CD4-positive, CD25-positive, alpha-beta regulatory T cell (primary cell): ENCODE results near the gene MLLT6. TPM values are rescaled to one million over a fixed set of nuclear protein-coding genes. Genes with fewer than 3 reads are reported as not detected.
A peak's percentile ranks its signal among the peaks of the same experiment; 100 is the strongest.
"Not testable (repeated sequence)": the region's sequence is repeated elsewhere in the genome, so short reads cannot be mapped to it uniquely, and the experiment has no call there.

Experiments
- ATAC-seq, 2 donors: fragments of 150-1000 bp; cut with Tn5 transposase; one replicate each; pipeline ENCODE4 v1.10.0; 2021; ENCODE audit warnings: low read depth in 2 of 2, moderate number of reproducible peaks in 2 of 2, moderate library complexity in 1 of 2
- DNase-seq, 3 donors: peaks; one replicate each; pipeline versions ENCODE4 v3.0.0 to v3.0.0-alpha.2; 2012 to 2022; ENCODE audit warnings: mixed read lengths in 1 of 3
- H3K27ac ChIP-seq: one replicate; pipeline ENCODE4 v1.7.0; 2013; ENCODE audit warnings: mild to moderate bottlenecking, low read length; ENCODE audit not compliant: insufficient read depth, poor library complexity, severe bottlenecking
- H3K27me3 ChIP-seq: one replicate; pipeline ENCODE4 v1.7.0; 2013; ENCODE audit warnings: low read length; ENCODE audit not compliant: control insufficient read depth, insufficient read depth
- H3K36me3 ChIP-seq: one replicate; pipeline ENCODE4 v1.7.0; 2013; ENCODE audit warnings: mild to moderate bottlenecking, low read length, moderate library complexity; ENCODE audit not compliant: control insufficient read depth, insufficient read depth
- H3K4me1 ChIP-seq: 2 replicates; pipeline ENCODE4 v1.7.0; 2013; ENCODE audit warnings: mild to moderate bottlenecking, low read length; ENCODE audit not compliant: insufficient read depth, control insufficient read depth, poor library complexity, severe bottlenecking
- H3K4me3 ChIP-seq: one replicate; pipeline ENCODE4 v1.7.0; 2013; ENCODE audit warnings: low read depth, mild to moderate bottlenecking, low read length, moderate library complexity
- H3K9me3 ChIP-seq, 2 experiments: 1 replicate in 1 of 2; 2 replicates in 1 of 2; pipeline ENCODE4 v1.7.0; 2013; ENCODE audit warnings: low read length in 2 of 2, mild to moderate bottlenecking in 1 of 2, moderate library complexity in 1 of 2; ENCODE audit not compliant: control insufficient read depth in 2 of 2
- H3K27ac Mint-ChIP-seq, 3 donors: one replicate each; pipeline ENCODE4 v1.8.0; 2020 to 2022; ENCODE audit warnings: mild to moderate bottlenecking in 3 of 3, mixed read lengths in 3 of 3, moderate library complexity in 2 of 3
- H3K27me3 Mint-ChIP-seq: one replicate; pipeline ENCODE4 v1.8.0; 2022; ENCODE audit warnings: mild to moderate bottlenecking, mixed read lengths
- H3K36me3 Mint-ChIP-seq: one replicate; pipeline ENCODE4 v1.8.0; 2020; ENCODE audit warnings: mixed read lengths
- H3K4me1 Mint-ChIP-seq, 4 donors: one replicate each; pipeline ENCODE4 v1.8.0; 2020 to 2022; ENCODE audit warnings: mixed read lengths in 4 of 4, mild to moderate bottlenecking in 1 of 4
- H3K4me3 Mint-ChIP-seq, 4 donors: one replicate each; pipeline ENCODE4 v1.8.0; 2020 to 2022; ENCODE audit warnings: mild to moderate bottlenecking in 4 of 4, mixed read lengths in 4 of 4, moderate library complexity in 3 of 4
- H3K9me3 Mint-ChIP-seq, 7 donors: one replicate each; pipeline ENCODE4 v1.8.0; 2020 to 2022; ENCODE audit warnings: mixed read lengths in 7 of 7, mild to moderate bottlenecking in 3 of 7, moderate library complexity in 2 of 7
- polyA plus RNA-seq, 4 donors: library from polyadenylated mRNA; unstranded; fragments of 300-500 nt; fragmentation: Illumina TruSeq; gene quantifications; one replicate each; pipeline ENCODE4 v1.2.3, GENCODE V29; 2021
- total RNA-seq: library from RNA; stranded (reverse); gene quantifications from one replicate; pipeline ENCODE4 v1.2.3, GENCODE V29; 2022

Gene MLLT6
- total and polyA plus RNA-seq, 5 donors from 2014 or later, result 5.2 to 361 (median 6.7) TPM

DNA sequence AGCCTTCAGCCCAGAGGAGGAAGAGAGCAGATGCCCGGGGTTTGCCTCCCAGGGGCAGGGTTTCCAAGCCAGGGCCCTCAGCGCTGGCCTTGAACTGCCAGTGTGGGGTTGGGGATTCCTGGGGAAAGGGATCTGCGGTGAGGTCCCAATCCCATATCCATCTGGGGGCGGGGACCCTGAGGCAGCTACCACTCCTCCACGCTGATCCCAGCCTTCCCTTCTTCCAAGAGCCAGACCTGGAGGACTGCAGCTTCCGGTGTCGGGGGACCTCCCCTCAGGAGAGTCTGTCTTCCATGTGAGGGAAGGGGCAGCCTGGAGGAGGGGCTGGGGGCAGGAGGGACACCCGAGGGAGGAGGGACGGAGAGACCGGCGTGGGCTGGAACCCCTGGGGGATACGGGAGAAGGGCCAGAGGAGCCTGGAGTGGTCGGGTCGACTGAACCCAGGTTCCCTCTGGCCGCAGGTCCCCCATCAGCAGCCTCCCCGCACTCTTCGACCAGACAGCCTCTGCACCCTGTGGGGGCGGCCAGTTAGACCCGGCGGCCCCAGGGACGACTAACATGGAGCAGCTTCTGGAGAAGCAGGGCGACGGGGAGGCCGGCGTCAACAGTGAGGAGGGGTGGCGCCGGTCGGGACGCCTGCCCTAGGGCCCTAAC, 14.3 kb downstream of the MLLT6 start:
- Mint-ChIP-seq H3K27ac (no peak overlapping the region), H3K36me3 (peaks cover 32% of the 10 kb centered on the region), H3K27me3 (no peaks in the 10 kb centered on the region)

GRCh38 chr17:38719943-38720641, 15.0 kb downstream of the MLLT6 start:
- no peak overlapping the region for H3K4me3 Mint-ChIP-seq
- H3K4me1 Mint-ChIP-seq, result peaks cover 0 to 39% (median 9%) of the 10 kb centered on the region in 4 donors

More for the DNA sequence above, 14.3 kb downstream of the MLLT6 start:
- Histone ChIP-seq H3K4me3 (no peak overlapping the region), H3K27ac (no peak overlapping the region), H3K27me3 (no peaks in the 10 kb centered on the region), H3K4me1 (no peaks in the 10 kb centered on the region), H3K36me3 (peaks cover 73% of the 10 kb centered on the region), H3K9me3 (no peaks in the 10 kb centered on the region)
- no peak for ATAC-seq
- no peak overlapping the region for H3K4me3 Mint-ChIP-seq
- H3K9me3 Mint-ChIP-seq, result no peaks in the 10 kb centered on the region
- DNase-seq, result no peak
- H3K4me1 Mint-ChIP-seq, result peaks cover 0 to 37% (median 13%) of the 10 kb centered on the region in 4 donors

DNA sequence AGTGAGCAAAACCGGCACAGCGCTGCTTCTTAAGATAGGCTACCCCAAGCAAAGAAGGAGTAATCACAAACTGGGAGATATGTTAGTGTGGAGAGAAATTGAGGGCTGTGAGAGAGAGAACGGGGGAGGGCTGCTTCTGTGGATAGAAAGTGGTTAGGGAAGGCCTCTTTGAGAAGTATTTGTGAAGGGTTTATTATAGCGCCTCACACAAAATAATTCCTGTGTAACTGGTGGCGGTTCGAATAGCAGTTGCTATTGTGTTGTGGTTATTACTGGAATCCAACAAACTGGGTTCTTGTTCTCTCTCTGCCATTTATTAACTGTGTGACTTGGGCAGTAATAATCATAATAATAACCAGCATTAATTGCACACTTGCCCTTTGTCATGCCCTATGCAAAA, 15.9 kb downstream of the MLLT6 start:
- Mint-ChIP-seq H3K27ac (peak overlapping the region in 1 of 3 donors; percentile 47), H3K27me3 (no peaks in the 10 kb centered on the region), H3K36me3 (peaks cover 29% of the 10 kb centered on the region), H3K4me3 (no peak overlapping the region), H3K9me3 (no peaks in the 10 kb centered on the region), H3K4me1 (peaks cover 0 to 44% (median 10%) of the 10 kb centered on the region in 4 donors)
- Histone ChIP-seq H3K4me1 (no peaks in the 10 kb centered on the region), H3K4me3 (no peak overlapping the region), H3K27me3 (no peaks in the 10 kb centered on the region), H3K27ac (peak overlapping the region; percentile 14), H3K9me3 (no peaks in the 10 kb centered on the region), H3K36me3 (peaks cover 63% of the 10 kb centered on the region)
- DNase-seq (no peak), ATAC-seq (no peak)

More at GRCh38 chr17:38719943-38720641, 15.0 kb downstream of the MLLT6 start:
- Mint-ChIP-seq H3K27ac (no peak overlapping the region), H3K36me3 (peaks cover 32% of the 10 kb centered on the region), H3K27me3 (no peaks in the 10 kb centered on the region), H3K9me3 (no peaks in the 10 kb centered on the region)
- Histone ChIP-seq H3K27me3 (no peaks in the 10 kb centered on the region), H3K4me1 (no peaks in the 10 kb centered on the region), H3K27ac (no peak overlapping the region), H3K36me3 (peaks cover 69% of the 10 kb centered on the region), H3K9me3 (no peaks in the 10 kb centered on the region), H3K4me3 (no peak overlapping the region)
- DNase-seq (no peak), ATAC-seq (no peak)

GRCh38 chr17:38721802-38722201, 16.7 kb downstream of the MLLT6 start:
- no peaks in the 10 kb centered on the region for H3K27me3 Mint-ChIP-seq
- H3K27ac Mint-ChIP-seq, result no peak overlapping the region
- Histone ChIP-seq H3K9me3 (no peaks in the 10 kb centered on the region), H3K27me3 (no peaks in the 10 kb centered on the region), H3K27ac (peak overlapping the region; percentile 23), H3K36me3 (peaks cover 55% of the 10 kb centered on the region), H3K4me3 (no peak overlapping the region), H3K4me1 (peaks cover 1% of the 10 kb centered on the region)
- DNase-seq, result no peak
- peaks cover 27% of the 10 kb centered on the region for H3K36me3 Mint-ChIP-seq
- ATAC-seq, result no peak
- no peak overlapping the region for H3K4me3 Mint-ChIP-seq
- peaks cover 0 to 49% (median 11%) of the 10 kb centered on the region in 4 donors for H3K4me1 Mint-ChIP-seq
- H3K9me3 Mint-ChIP-seq, result no peaks in the 10 kb centered on the region

DNA sequence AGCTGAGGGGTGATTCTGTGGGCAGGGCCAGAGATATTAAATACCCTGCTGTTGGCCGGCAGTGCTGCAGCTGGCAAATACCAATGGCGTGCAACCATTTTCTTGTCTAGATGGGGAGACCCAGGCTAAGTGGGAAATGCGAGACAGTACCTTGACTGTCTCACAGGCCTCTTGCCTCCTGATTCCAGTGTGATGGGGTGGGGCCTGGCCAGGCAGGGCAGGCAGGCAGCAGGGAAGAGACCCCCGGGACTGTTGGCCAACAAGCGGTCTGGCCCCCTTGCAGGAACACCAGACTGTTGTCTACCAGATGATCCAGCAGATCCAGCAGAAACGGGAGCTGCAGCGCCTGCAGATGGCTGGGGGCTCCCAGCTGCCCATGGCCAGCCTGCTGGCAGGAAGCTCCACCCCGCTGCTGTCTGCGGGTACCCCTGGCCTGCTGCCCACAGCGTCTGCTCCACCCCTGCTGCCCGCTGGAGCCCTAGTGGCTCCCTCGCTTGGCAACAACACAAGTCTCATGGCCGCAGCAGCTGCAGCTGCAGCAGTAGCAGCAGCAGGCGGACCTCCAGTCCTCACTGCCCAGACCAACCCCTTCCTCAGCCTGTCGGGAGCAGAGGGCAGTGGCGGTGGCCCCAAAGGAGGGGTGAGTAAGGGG, 19.4 kb downstream of the MLLT6 start:
- Histone ChIP-seq H3K4me3 (no peak overlapping the region), H3K27ac (no peak overlapping the region), H3K9me3 (no peaks in the 10 kb centered on the region), H3K36me3 (peaks cover 36% of the 10 kb centered on the region), H3K4me1 (peaks cover 27% of the 10 kb centered on the region), H3K27me3 (no peaks in the 10 kb centered on the region)
- H3K27ac Mint-ChIP-seq, result peak overlapping the region in 1 of 3 donors; percentile 36
- peak overlapping the region in 2 of 4 donors; percentile 27 to 67 for H3K4me3 Mint-ChIP-seq
- ATAC-seq, result no peak
- no peaks in the 10 kb centered on the region for H3K9me3 Mint-ChIP-seq
- peaks cover 0 to 68% (median 29%) of the 10 kb centered on the region in 4 donors for H3K4me1 Mint-ChIP-seq
- H3K36me3 Mint-ChIP-seq, result peaks cover 16% of the 10 kb centered on the region
- no peaks in the 10 kb centered on the region for H3K27me3 Mint-ChIP-seq
- no peak for DNase-seq

DNA sequence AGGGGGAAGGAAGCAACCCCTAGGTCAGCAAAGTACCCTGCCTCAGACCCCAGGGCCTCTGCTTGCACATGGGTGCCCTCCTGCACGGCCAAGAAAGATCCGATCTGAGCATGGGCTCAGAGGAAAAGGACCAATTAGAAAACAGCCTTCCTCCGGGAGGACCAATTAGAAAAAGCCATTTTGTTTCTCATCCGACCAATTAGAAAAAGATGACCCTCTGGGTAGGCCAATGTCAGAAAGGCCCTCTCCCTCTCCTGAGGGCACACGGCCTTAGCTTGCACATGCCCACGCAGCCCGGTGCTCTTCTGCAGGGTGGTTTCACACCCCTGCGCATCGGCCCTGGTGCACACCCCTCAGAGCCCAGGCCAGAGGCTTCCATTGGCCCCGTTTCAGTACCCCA, 20.0 kb downstream of the MLLT6 start:
- H3K4me3 ChIP-seq, result no peak overlapping the region
- ATAC-seq, result no peak
- no peak for DNase-seq
- H3K9me3 ChIP-seq, result no peaks in the 10 kb centered on the region
- peaks cover 31% of the 10 kb centered on the region for H3K4me1 ChIP-seq
- H3K36me3 ChIP-seq, result peaks cover 36% of the 10 kb centered on the region
- peaks cover 0 to 71% (median 29%) of the 10 kb centered on the region in 4 donors for H3K4me1 Mint-ChIP-seq
- no peaks in the 10 kb centered on the region for H3K9me3 Mint-ChIP-seq
- H3K4me3 Mint-ChIP-seq, result peak overlapping the region in 1 of 4 donors; percentile 67
- H3K27ac Mint-ChIP-seq, result peak overlapping the region in 1 of 3 donors; percentile 36
- H3K27me3 ChIP-seq, result no peaks in the 10 kb centered on the region
- no peak overlapping the region for H3K27ac ChIP-seq
- no peaks in the 10 kb centered on the region for H3K27me3 Mint-ChIP-seq
- H3K36me3 Mint-ChIP-seq, result peaks cover 16% of the 10 kb centered on the region

DNA sequence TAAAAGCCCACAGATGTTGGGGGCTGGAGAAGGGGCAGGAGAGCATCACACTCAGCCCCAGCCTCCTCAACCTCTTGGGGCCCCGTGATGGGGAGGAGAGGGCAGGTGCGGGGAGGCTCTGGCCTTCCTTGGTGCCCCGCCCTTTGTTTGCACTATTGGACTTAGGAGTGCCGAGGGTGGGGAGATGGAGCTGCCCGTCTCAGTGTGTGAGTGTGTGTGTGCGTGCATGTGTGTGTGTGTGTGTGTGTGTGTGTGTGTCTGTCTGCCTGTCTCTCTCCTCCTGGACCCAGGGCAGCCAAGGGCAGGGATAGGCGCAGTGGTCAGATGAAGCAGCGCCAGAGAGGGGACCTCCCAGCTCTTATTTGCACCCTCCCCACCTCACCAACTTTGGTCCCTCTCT, 21.1 kb downstream of the MLLT6 start:
- H3K4me3 ChIP-seq, H3K27me3 Mint-ChIP-seq, H3K4me3 Mint-ChIP-seq, ATAC-seq, H3K9me3 Mint-ChIP-seq, H3K27me3 ChIP-seq, DNase-seq, H3K27ac ChIP-seq, H3K9me3 ChIP-seq: not testable (repeated sequence)
- Histone ChIP-seq H3K36me3 (peaks cover 27% of the 10 kb centered on the region), H3K4me1 (peaks cover 40% of the 10 kb centered on the region)
- H3K36me3 Mint-ChIP-seq, result peaks cover 10% of the 10 kb centered on the region
- peaks cover 0 to 72% (median 30%) of the 10 kb centered on the region in 4 donors for H3K4me1 Mint-ChIP-seq
- peak overlapping the region; percentile 43 to 79 (median 65) for H3K27ac Mint-ChIP-seq
